Measurements from ENCODE around the gene ERBB3.
"Not testable (repeated sequence)": the region's sequence is repeated elsewhere in the genome, so short reads cannot be mapped to it uniquely, and the experiment has no call there.

The ERBB3 gene

DNA sequence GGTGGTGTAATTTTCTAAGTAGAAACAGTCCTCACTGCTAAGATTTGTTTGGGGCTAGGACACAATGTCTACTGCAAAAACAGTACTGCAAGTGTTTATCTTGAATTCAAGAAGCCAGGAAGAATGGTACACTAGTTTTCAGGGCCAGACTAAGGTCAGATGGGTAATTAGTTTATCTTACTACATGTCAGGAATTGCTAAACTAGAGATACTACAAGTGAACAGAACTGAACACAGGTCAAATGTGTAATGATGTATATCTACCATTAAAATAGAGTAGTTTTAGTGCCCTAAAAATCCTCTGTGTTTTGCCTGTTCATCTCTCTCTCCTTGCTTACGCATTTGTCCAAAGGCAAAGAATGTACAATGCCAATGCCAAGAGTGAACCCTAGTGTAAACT, 34.1 kb downstream of the ERBB3 start:
- DNase-seq (ENCODE audit: low read depth): no peak

- no peak for DNase-seq (ENCODE audit: low read depth)
Observed at GRCh38 chr12:56115329-56115728, 35.4 kb downstream of the ERBB3 start.

DNA sequence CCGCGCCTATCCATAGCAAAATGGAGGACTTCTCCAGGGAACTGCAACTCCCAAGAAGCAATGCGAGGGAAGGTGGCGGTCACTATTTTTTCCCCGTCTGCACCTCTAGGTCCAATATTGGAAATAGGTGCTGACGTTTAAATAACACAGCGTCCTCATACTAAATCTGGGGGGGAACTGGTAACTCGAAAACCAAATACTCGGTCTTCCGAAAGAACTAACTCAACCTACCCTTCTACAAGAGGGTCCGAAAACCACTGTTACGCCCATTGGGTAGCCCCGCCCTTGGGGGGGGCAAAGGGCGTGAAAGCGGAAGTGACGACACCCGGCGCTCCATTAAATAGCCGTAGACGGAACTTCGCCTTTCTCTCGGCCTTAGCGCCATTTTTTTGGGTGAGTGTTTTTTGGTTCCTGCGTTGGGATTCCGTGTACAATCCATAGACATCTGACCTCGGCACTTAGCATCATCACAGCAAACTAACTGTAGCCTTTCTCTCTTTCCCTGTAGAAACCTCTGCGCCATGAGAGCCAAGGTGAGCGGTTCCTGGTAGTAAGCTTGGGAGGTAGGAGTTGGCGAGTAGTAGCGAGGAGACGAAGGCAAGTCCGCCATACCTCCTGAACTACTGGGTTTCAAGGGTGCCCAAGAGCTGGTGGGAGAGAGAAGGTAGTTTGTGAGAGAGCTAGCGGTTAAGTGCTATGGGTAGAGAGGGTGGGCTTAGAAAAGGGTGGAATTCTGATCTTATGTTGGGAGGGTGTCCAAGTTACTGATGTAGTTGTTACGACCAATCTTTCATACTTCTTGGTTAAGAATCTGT, 36.5 kb downstream of the ERBB3 start, which contains the start of gene RPL41:
Gene RPL41 (plus strand): TSS at position 367 of the 815 bp plus-strand sequence.
- DNase-seq (ENCODE audit: low read depth): peak; percentile 91

DNA sequence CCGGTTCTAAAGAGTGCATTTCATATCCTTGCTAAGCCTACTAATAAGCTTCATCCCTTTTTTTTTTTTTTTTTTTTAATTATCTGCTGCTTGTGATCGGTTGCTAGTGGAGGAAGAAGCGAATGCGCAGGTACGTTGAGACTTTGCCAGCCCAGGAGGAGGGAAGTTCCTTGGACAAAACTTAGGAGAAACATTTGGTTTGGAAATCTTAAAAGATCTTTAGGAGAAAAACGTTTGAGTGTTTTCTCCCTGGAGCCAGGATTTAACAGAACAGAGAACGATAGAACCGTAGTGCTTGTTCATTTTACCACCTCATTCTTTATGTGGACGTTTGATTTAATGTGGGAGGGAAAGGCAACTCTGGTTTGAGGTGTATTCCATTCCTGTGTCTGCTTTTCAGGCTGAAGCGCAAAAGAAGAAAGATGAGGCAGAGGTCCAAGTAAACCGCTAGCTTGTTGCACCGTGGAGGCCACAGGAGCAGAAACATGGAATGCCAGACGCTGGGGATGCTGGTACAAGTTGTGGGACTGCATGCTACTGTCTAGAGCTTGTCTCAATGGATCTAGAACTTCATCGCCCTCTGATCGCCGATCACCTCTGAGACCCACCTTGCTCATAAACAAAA, 37.2 kb downstream of the ERBB3 start:
- not testable (repeated sequence) for DNase-seq (ENCODE audit: low read depth)

- peak; percentile 95 for DNase-seq (ENCODE audit: low read depth)
Observed at GRCh38 chr12:56117778-56118687, 38.1 kb downstream of the ERBB3 start, which contains the start of gene ZC3H10. Gene ZC3H10 (plus strand): TSS chr12:56118266. CDS start chr12:56120563, 2,297 bp downstream.

- DNase-seq (ENCODE audit: low read depth): no peak
Observed at GRCh38 chr12:56118688-56119357, 38.9 kb downstream of the ERBB3 start.

DNA sequence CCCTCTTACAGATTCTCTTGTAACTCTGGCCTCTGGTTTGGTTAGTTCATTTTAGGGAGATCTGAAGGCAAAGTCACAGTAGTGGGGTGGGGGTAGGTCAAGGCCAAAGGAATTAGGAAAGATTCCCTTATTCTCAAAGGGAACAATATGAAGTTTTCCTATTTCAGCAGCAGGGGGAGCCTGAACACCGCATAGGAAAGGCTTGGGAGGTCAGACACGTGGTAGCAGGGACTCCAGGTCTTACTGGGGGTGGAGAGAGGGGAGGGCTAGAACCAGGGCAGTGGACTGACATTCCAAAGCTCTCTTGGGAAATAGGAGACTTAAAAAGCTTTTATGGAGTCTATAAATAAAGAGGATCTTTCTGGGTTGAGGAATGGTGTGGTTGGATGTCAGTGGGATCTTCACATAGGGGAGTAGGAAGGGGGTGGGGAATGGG, 39.4 kb downstream of the ERBB3 start:
- DNase-seq (ENCODE audit: low read depth): peak; percentile 35

GRCh38 chr12:56120158-56120846, 40.3 kb downstream of the ERBB3 start:
- DNase-seq (ENCODE audit: low read depth): no peak

DNA sequence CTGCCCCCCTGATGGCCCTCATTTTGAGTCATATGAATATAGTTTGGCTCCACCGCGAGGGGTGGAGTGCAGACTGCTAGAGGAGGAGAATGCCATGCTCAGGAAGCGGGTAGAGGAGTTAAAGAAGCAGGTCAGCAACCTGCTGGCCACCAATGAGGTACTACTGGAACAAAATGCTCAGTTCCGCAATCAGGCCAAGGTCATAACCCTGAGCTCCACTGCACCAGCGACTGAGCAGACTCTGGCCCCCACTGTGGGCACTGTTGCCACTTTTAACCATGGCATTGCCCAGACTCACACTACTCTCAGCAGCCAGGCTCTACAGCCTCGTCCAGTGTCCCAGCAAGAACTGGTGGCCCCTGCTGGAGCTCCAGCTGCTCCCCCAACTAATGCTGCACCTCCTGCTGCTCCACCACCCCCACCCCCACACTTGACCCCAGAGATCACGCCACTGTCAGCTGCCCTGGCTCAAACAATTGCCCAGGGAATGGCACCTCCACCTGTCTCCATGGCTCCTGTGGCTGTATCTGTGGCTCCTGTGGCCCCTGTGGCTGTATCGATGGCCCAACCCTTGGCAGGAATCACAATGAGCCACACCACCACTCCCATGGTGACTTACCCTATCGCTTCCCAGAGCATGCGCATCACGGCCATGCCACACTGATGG, 41.4 kb downstream of the ERBB3 start:
- no peak for DNase-seq (ENCODE audit: low read depth)

DNA sequence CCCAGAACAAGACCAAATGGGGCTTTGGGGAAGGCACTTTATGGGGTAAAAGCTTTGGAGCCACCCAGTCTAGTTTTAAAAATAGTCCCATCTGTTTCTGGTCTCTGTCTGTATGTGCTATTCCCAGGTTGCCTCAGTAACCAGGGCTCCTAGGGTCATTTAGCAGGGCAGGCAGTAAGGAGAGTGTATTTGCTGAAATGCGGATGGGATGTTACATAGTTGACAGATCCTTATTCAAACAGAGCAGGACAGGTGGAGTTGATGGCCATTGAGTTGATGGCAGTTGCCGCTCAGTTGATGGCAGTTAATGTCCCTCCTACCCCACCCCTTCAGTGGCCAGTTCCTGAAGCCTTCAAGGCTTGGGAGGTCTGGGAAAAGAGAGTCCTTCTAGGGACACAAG, 42.7 kb downstream of the ERBB3 start:
- no peak for DNase-seq (ENCODE audit: low read depth)

DNA sequence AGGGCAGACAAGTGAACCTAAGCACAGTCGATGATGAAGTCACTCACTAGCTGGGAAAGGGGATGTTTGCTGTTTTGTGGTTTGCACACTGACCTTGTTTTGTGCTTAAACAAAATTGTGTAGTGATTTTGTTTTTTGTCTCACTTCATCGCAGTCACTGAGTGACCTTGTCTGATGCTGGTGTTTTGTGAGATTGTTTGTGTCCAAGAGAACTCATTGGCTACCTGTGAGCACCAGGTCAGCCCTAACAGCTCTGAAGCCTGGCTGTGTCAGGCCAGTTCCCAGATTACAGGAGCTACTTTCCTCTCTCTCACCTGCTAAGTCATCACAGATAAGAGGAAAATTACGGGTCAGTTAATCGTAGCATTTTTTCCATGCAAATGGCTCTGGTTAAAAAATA, 44.2 kb downstream of the ERBB3 start:
- DNase-seq (ENCODE audit: low read depth): no peak

- DNase-seq (ENCODE audit: low read depth): no peak
Observed at GRCh38 chr12:56126732-56127239, 46.8 kb downstream of the ERBB3 start.

DNA sequence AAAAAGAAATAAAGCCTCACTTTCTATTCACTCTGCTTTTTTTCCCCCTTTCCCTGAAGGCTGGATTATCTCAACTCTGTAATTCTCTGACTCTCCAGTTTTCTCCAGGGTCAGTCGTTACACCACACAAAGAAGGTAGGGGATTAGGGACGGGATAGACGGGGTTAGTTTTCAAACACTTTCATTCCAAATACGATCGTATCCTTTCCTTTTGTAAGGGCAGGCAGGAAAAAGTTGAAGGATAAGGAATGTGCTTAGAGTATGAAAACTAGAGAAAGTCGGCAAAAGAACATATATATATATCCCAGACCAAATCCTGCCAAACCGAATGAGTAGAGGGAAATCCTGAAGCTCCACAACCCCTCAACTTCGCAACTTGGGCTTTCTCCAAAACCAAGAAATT, 47.5 kb downstream of the ERBB3 start:
- no peak for DNase-seq (ENCODE audit: low read depth)

- DNase-seq (ENCODE audit: low read depth): peak; percentile 96
Observed at GRCh38 chr12:56127888-56128669, 48.1 kb downstream of the ERBB3 start, which contains the start of gene ESYT1. Gene ESYT1 (plus strand): TSS chr12:56128267. CDS start chr12:56128320, 53 bp downstream.

GRCh38 chr12:56128670-56129205, 48.8 kb downstream of the ERBB3 start:
- no peak for DNase-seq (ENCODE audit: low read depth)

DNA sequence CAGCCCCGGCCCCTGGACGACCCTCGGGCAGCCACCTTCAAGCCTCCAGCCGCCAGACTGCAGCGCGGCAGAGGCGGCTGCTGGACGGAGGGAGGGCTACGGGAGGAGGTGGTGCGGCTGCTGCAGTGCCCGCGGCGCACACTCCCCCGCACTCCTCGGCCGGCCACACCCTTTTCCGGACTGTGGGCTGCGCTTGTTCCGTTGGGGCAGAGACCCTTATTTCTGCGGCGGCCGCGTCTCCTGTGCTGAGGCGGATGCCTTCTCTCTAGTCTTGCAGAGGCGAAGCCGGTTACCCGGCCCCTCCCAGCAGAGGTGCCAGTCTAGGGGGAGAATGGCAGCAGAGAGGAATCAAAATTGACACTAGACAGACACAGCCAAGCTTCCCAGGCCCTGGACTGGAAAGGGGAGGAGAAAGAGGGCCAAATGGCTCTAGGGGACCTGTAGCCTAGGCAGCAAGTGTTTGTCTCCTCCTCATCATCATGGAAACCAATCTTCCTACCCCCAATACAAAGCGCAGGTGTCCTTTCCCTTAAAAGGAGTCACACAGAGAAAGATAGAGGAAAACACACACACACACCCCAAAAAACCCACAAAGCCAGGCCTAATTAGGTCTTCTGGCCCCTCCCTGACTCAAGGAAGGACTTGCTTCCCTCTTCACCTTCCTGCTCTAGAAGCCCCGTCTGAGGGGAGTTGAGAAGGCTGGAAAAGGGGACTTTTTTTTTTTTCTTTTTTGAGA, 49.4 kb downstream of the ERBB3 start:
- DNase-seq (ENCODE audit: low read depth): peak; percentile 69

DNA sequence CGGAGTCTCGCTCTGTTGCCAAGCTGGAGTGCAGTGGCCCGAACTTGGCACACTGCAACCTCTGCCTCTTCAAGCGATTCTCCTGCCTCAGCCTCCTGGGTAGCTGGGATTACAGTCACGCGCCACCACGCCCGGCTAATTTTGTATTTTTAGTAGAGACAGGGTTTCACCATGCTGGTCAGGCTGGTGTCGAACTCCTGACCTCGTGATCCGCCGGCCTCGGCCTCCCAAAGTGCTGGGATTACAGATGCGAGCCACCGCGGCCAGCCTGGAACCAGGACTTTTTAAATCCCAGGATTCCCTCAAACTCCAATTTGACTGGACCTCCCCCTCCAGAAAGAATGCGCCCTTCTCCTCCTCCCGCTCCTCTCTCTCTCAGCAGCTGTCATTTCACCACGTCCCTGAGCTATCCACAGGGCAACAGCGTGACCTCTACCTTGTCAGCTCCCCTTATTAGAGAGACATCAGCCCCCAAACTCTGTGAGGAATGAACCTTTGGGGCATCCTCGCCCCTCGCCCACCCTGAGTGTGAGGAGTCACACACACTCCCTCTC, 50.1 kb downstream of the ERBB3 start:
- DNase-seq (ENCODE audit: low read depth): no peak

GRCh38 chr12:56130876-56131275, 50.9 kb downstream of the ERBB3 start:
- no peak for DNase-seq (ENCODE audit: low read depth)
